ENCODE data around the gene SHH. TPM values are rescaled to one million over a fixed set of nuclear protein-coding genes. Genes with fewer than 3 reads are reported as not detected.

Gene SHH
- total and polyA plus RNA-seq, 2 of the 13 experiments (the other 11 are each of a cell fraction or from before 2014, with no cell fraction given), result 1.9 to 3.4 TPM

- TF ChIP-seq ZNF496 (CRISPR knock-in tag; IDR thresholded peaks at IDR 0.05; ENCODE audit: insufficient replicate concordance), result no peak
- TF ChIP-seq ZNF773 (CRISPR knock-in tag; IDR thresholded peaks at IDR 0.05; ENCODE audit: borderline replicate concordance), result no peak
- peak; percentile 8; the same call in 1 of the 2 replicates for TF ChIP-seq IRF9 (CRISPR knock-in tag; IDR thresholded peaks at IDR 0.05; ENCODE audit: borderline replicate concordance)
- 0 out of 2 replicates have a peak, but pooled peaks have one; percentile 44 for TF ChIP-seq POLR2AphosphoS5 (IDR thresholded peaks at IDR 0.05; ENCODE audit: low read depth, low read length)
- no peak for TF ChIP-seq SOX13 (IDR thresholded peaks at IDR 0.05)
- peak in 1 of 2 experiments; percentile 24; a peak in 2 of 4 replicates for TF ChIP-seq SOX13 (CRISPR knock-in tag; conservative IDR thresholded peaks at IDR 0.05 in 1 of 2, IDR thresholded peaks at IDR 0.05 in 1 of 2)
- TF ChIP-seq MEF2D (CRISPR knock-in tag; IDR thresholded peaks at IDR 0.05), result no peak
- no peak for TF ChIP-seq JARID2 (CRISPR knock-in tag; IDR thresholded peaks at IDR 0.05; ENCODE audit: insufficient replicate concordance)
- TF ChIP-seq ZXDC (CRISPR knock-in tag; IDR thresholded peaks at IDR 0.05), result no peak
- peak; percentile 69 for TF ChIP-seq NR2F6 (IDR thresholded peaks at IDR 0.05)
- TF ChIP-seq NR2F6 (CRISPR knock-in tag; IDR thresholded peaks at IDR 0.05), result peak; percentile 33; the same call in 1 of the 2 replicates
- TF ChIP-seq STAG1 (CRISPR knock-in tag; IDR thresholded peaks at IDR 0.05), result no peak
- 0 out of 2 replicates have a peak, but pooled peaks have one; percentile 12 for TF ChIP-seq HNF1A (IDR thresholded peaks at IDR 0.05; ENCODE audit: low read depth)
- no peak for TF ChIP-seq HNF1A (CRISPR knock-in tag; IDR thresholded peaks at IDR 0.05; ENCODE audit: borderline replicate concordance)
- TF ChIP-seq IKZF5 (CRISPR knock-in tag; IDR thresholded peaks at IDR 0.05), result 0 out of 2 replicates have a peak, but pooled peaks have one; percentile 8
- peak; percentile 38 for TF ChIP-seq SALL1 (CRISPR knock-in tag; IDR thresholded peaks at IDR 0.05)
- TF ChIP-seq GABPA (IDR thresholded peaks at IDR 0.05; ENCODE audit: low read depth, low read length), result no peak
- 0 out of 2 replicates have a peak, but pooled peaks have one; percentile 3 for TF ChIP-seq GABPA (CRISPR knock-in tag; IDR thresholded peaks at IDR 0.05; ENCODE audit: low read depth)
- no peak for TF ChIP-seq ZNF678 (CRISPR knock-in tag; IDR thresholded peaks at IDR 0.05)
- TF ChIP-seq FOXA3 (CRISPR knock-in tag; IDR thresholded peaks at IDR 0.05), result peak; percentile 11; the same call in 1 of the 2 replicates
- TF ChIP-seq ARNTL (CRISPR knock-in tag; IDR thresholded peaks at IDR 0.05), result peak; percentile 9; the same call in 1 of the 2 replicates
These were observed 4.3 kb downstream of the SHH start (continued) for GRCh38 chr7:155807789-155808548.

All from HepG2 (cell line).